Activated T-cell treated with anti-CD3 and anti-CD28 coated beads for 24 hours (primary cell): ENCODE data around the gene MAGEC1.
"Not testable (repeated sequence)": the region's sequence is repeated elsewhere in the genome, so short reads cannot be mapped to it uniquely, and the experiment has no call there.

Source experiments
- DNase-seq: peaks from one replicate; pipeline ENCODE4 v3.0.0-alpha.2; 2020; ENCODE audit warnings: low read depth

MAGEC1 gene, protein sequence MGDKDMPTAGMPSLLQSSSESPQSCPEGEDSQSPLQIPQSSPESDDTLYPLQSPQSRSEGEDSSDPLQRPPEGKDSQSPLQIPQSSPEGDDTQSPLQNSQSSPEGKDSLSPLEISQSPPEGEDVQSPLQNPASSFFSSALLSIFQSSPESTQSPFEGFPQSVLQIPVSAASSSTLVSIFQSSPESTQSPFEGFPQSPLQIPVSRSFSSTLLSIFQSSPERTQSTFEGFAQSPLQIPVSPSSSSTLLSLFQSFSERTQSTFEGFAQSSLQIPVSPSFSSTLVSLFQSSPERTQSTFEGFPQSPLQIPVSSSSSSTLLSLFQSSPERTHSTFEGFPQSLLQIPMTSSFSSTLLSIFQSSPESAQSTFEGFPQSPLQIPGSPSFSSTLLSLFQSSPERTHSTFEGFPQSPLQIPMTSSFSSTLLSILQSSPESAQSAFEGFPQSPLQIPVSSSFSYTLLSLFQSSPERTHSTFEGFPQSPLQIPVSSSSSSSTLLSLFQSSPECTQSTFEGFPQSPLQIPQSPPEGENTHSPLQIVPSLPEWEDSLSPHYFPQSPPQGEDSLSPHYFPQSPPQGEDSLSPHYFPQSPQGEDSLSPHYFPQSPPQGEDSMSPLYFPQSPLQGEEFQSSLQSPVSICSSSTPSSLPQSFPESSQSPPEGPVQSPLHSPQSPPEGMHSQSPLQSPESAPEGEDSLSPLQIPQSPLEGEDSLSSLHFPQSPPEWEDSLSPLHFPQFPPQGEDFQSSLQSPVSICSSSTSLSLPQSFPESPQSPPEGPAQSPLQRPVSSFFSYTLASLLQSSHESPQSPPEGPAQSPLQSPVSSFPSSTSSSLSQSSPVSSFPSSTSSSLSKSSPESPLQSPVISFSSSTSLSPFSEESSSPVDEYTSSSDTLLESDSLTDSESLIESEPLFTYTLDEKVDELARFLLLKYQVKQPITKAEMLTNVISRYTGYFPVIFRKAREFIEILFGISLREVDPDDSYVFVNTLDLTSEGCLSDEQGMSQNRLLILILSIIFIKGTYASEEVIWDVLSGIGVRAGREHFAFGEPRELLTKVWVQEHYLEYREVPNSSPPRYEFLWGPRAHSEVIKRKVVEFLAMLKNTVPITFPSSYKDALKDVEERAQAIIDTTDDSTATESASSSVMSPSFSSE

DNA sequence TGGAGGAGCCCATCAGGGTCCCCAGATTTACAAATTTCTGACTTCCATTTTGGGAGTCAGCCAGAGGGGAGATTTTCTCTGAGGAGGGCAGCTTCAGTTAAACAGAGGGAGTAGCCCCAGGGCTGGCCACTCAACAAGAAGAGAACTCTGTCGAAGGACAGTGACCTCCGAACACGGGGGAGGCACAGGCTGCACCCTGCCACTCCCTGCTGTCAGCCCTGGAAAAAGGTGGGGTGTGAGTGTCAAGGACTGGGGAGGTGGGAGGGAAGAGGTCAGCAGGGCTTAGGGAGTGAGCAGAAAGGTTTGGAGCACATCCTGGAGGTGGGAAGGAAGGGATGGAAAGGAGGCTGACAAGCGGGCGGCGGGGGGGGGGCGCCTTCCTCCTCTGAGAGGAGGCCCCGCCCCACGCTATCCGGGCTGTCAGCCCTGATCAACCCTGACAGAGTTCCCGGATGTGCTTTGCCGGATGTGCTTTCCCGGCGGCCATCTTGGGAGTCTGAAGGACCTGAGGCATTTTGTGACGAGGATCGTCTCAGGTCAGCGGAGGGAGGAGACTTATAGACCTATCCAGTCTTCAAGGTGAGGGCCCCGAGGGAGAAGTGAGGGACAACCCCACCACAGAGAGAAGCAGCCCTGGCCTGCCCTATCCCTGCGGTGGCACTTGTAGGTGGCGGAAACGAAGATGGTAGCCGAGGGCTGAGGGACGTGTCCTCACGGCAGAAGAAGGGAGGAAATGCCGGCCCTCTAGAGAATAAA is at the start of gene MAGEC1:
Gene MAGEC1, plus strand, starts transcription at position 495 of the 756 bp plus-strand sequence. CDS start 1,179 bp downstream, outside the sequence.
- DNase-seq, result no peak

DNA sequence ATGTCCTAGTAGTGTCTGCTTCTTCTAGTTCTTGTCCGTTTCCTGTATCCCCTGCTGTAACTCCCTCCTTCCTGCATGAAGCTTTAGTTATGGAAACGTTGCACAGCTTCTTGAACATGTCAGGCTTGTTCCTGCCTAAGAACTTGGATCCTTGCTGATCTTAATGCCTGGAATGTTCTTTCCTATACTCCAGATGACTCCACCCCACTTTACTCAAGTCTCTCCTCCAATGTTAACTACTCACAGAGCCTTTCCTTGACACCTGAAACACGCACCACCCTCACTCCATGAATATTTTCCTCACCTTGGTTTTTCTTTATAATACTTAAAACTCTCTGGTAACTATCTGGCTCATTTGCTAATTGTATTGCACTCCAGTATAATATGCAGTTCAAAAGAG is 46.2 kb upstream of the MAGEC1 start:
- no peak for DNase-seq

GRCh38 chrX:141879616-141880015 is 24.1 kb upstream of the MAGEC1 start:
- DNase-seq, result no peak

GRCh38 chrX:141888811-141889210 is 14.9 kb upstream of the MAGEC1 start:
- DNase-seq, result not testable (repeated sequence)

DNA sequence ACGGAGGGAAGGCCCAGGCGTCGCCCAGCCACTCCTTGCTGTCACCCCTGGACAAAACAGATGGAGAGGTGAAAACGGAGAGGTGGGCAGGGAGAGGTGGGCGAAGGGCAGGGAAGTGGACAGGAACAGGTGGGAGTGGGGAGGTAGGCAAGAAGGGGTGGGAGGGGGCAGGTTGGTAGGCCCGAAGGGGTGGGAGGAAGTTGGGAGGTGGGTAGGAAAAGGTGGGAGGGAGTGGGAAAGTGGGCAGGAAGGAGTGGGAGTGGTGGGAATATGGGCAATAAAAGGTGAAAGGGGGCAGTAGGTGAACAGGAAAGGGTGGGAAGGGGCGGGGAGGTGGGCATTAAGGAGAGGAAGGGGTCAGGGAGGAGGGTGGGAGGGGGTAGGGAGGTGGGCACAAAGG is 9.0 kb upstream of the MAGEC1 start:
- DNase-seq, result no peak

DNA sequence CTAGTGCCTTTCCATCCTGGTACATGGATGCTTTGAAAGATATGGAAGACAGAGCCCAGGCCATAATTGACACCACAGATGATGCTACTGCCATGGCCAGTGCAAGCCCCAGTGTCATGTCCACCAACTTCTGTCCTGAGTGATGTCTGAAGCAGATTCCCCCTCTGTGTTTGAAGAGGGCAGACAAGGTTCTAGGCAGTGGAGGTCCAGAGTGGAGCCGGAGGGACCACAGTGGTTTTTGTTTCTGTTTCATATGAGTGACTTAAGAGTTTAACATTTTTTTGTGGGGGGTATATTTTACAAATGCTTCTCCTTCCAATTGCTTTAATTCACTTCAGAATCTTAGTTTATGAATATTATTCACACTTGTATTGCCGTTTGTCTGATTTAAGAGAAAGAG is 6.0 kb upstream of the MAGEC1 start:
- DNase-seq, result no peak

DNA sequence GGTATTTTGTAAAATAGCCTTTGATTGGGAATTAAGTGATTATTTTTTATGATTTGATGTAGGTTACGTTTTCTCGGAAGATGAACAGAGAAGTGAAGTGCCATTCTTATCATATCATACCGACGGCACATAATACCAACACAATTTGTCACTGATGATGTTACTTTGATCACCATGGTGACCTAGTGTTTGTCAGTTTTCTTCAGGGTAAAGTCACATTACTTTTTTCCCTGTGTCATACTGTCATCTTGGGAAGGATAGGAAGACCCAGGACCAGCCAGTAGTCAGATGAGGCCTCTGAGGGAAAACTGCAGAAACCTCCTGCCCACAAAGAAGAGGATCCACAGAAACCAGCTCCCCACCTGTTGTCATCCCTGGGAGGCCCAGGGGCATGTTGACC is 1.3 kb upstream of the MAGEC1 start:
- no peak for DNase-seq

GRCh38 chrX:141904262-141904661 is 568 bp downstream of the MAGEC1 start:
- DNase-seq, result no peak

DNA sequence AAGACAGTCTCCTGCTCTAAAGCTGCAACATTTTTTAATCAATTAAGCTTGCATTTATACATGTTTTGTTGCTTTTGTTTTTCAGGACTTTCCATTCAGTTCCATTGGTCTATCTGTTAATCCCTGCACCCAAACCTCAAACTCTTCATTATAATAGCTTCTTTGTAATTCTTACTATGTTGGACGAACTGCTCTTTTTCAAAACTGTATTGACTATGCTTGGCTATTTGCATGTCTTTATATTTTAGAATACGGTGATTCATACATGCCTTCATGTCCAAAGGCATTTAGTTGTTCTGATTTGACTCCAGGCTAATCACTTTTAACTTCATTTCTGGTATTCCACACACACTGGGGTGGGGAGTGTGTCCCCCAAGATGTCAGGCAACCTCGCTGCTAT is 14.1 kb downstream of the MAGEC1 start:
- no peak for DNase-seq

- DNase-seq, result no peak
Observed at GRCh38 chrX:141924293-141924692, 20.6 kb downstream of the MAGEC1 start.

GRCh38 chrX:141928432-141928831 is 24.7 kb downstream of the MAGEC1 start:
- no peak for DNase-seq

DNA sequence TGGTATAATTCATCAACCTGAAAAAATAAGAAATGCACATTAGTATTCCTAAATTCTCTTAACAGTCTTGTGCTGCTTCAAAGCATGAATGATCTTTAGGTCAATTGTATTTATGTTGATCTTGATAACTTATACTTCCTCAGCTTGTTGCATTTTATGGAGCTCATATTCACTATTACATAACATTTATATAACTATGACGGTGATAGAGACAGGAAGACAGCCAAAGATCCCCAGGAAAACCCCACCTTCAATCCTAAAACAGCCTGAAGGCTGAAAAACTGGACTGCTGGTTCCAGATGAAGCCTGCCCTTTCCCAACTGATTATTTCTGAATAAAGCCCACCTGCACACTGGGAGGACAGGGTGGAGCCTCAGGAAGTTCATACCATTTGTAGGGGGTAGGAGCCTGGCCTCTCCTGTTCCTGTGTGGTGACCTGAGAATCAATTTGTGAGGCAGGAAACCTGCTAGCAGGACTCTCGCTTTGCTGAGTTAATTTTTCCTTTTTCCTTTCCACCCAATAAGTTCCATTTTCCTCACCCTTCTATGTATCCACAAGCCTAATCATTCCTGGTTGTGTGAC is 30.5 kb downstream of the MAGEC1 start:
- no peak for DNase-seq

GRCh38 chrX:141935645-141936044 is 32.0 kb downstream of the MAGEC1 start:
- DNase-seq, result no peak

DNA sequence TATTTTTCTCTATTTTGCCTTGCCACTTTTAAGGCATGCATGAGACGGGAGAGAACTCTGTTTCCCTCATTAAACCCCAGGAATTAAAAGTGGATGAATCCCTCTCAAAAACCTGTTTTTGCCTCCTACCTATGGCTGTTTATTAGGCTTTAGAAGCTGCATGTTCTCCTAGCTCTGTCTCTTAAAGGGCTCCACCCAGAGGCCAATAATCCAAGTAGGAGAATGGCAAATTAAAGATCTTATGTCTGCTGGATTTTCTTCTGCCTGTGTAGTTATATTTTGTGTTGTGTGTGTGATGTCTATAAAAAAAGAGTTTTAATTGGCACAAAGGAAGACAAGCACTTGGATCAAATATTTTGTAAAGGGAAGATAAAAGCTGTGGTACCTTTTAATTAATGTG is 32.4 kb downstream of the MAGEC1 start:
- DNase-seq, result no peak

GRCh38 chrX:141941234-141941633 is 37.5 kb downstream of the MAGEC1 start:
- DNase-seq, result no peak

- no peak for DNase-seq
Observed at GRCh38 chrX:141945426-141945825, 41.7 kb downstream of the MAGEC1 start.

DNA sequence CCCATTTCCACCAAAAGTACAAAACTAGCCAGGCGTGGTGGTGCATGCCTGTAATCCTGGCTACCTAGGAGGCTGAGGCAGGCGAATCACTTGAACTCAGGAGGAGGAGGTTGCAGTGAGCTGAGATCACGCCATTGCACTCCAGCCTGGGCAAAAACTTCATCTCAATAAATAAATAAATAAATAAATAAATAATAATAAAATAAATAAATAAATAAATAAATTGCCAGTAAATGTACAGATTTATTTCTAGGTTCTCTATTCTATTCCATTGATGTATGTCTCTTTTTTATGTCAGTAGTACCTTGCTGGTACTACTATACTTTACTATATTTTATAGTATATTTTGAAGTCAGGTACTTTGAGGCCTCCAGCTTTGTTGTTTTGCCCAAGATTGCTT is 43.7 kb downstream of the MAGEC1 start:
- no peak for DNase-seq

DNA sequence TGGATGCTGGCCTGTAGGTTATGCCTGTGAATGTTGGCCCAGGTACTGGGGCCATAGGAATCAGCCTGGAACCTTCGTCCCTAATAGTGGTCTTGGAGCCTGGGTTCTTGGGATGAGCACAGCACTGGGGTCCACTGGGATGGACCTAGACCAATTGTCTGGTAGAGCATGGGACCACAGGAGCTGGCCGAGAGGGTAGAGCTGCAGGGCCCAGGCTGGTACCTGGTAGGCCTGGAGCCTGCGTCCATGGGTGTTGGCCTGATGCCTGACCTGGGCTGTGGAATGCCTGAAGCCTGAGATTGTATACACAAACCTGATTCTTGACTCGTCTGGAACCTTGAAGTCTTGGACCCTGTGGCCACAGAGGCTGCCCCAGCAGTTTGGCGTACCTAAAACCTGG is 48.9 kb downstream of the MAGEC1 start:
- DNase-seq, result no peak

GRCh38 chrX:141958675-141959074 is 55.0 kb downstream of the MAGEC1 start:
- no peak for DNase-seq
